Measurements from ENCODE around the gene ZNF778. TPM values are rescaled to one million over a fixed set of nuclear protein-coding genes. Genes with fewer than 3 reads are reported as not detected.
A peak's percentile ranks its signal among the peaks of the same experiment; 100 is the strongest.

ZNF778 gene
- polyA plus RNA-seq, 2 of the 4 experiments (the other 2 are of a cell fraction): 7.0 to 9.5 TPM

- 59% methylated on average over 11 of the region's 14 CpGs for WGBS (ENCODE audit: missing lambda C conversion rate)
- no peak for FAIRE-seq
- Histone ChIP-seq H3K4me2 (no peak overlapping the region), H3K4me3 (no peak overlapping the region), H3K4me1 (peaks cover 7% of the 10 kb centered on the region; the same call in 1 of the 3 replicates), H3K27ac (no peak overlapping the region), H3K9me3 (no peaks in the 10 kb centered on the region)
- ChIA-PET CTCF (no interaction called here), POLR2A (no interaction called here)
- no peak for ATAC-seq
- DNase-seq (ENCODE audit: low read depth in 1 of 2, low spot score in 1 of 2): no peak
- no peak for TF ChIP-seq RAD21 (conservative IDR thresholded peaks at IDR 0.05 in 1 of 2, IDR thresholded peaks at IDR 0.05 in 1 of 2)
- TF ChIP-seq RFX5 (IDR thresholded peaks at IDR 0.05): no peak
- no peak for TF ChIP-seq EHF (CRISPR knock-in tag; IDR thresholded peaks at IDR 0.05)
- no peak for TF ChIP-seq TFCP2L1 (CRISPR knock-in tag; IDR thresholded peaks at IDR 0.05)
- TF ChIP-seq NFE2L2 (conservative IDR thresholded peaks at IDR 0.05; ENCODE audit: low read length): no peak
- no peak for TF ChIP-seq SREBF2 (IDR thresholded peaks at IDR 0.05)
- TF ChIP-seq RNF2 (IDR thresholded peaks at IDR 0.05; ENCODE audit: borderline replicate concordance, low read depth): no peak
- TF ChIP-seq NPAS2 (CRISPR knock-in tag; IDR thresholded peaks at IDR 0.05; ENCODE audit: borderline replicate concordance): no peak
These were observed 28.0 kb upstream of the ZNF778 start for GRCh38 chr16:89189358-89190025.

- FAIRE-seq (no peak), ATAC-seq (peak in 1 of 2 experiments; percentile 10; a peak in 2 of 6 replicates), DNase-seq (ENCODE audit: low read depth in 1 of 2, low spot score in 1 of 2) (no peak)
- POLR2A ChIA-PET: no interaction called here
- peaks cover 7% of the 10 kb centered on the region; the same call in 1 of the 3 replicates for H3K4me1 ChIP-seq
- no peak for TF ChIP-seq SMC3 (IDR thresholded peaks at IDR 0.05)
- TF ChIP-seq EHMT2 (IDR thresholded peaks at IDR 0.05; ENCODE audit: low read depth): no peak
- TF ChIP-seq ZFP36 (IDR thresholded peaks at IDR 0.05; ENCODE audit: borderline replicate concordance, partially characterized antibody): no peak
- no peak for TF ChIP-seq HOXA7 (CRISPR knock-in tag; IDR thresholded peaks at IDR 0.05)
- no peak for TF ChIP-seq MAZ (IDR thresholded peaks at IDR 0.05; ENCODE audit: borderline replicate concordance, low read depth, low read length)
- no peak for TF ChIP-seq JUN (IDR thresholded peaks at IDR 0.05)
- TF ChIP-seq HDAC2 (IDR thresholded peaks at IDR 0.05): no peak
- no peak for TF ChIP-seq HOXB13 (CRISPR knock-in tag; IDR thresholded peaks at IDR 0.05; ENCODE audit: low read depth)
- no peak overlapping the region for H3K4me2 ChIP-seq
- WGBS (ENCODE audit: missing lambda C conversion rate): 54% methylated on average over 28 of the region's 28 CpGs
- no peak overlapping the region for H3K4me3 ChIP-seq
- no peaks in the 10 kb centered on the region for H3K9me3 ChIP-seq
- H3K27ac ChIP-seq: no peak overlapping the region
- CTCF ChIA-PET: interaction anchor here (0.7 kb wide), 1 partner anchor 11 kb away, joined by 3 read pairs; no protein-coding TSS in a partner anchor
These were observed 27.1 kb upstream of the ZNF778 start for GRCh38 chr16:89190150-89190958.

- ChIA-PET CTCF (interaction anchor here (0.7 kb wide), 1 partner anchor 12 kb away, joined by 3 read pairs; no protein-coding TSS in a partner anchor), POLR2A (no interaction called here)
- FAIRE-seq (no peak), ATAC-seq (no peak), DNase-seq (ENCODE audit: low read depth in 1 of 2, low spot score in 1 of 2) (no peak)
- WGBS (ENCODE audit: missing lambda C conversion rate): 89% methylated on average over 10 of the region's 44 CpGs
- Histone ChIP-seq H3K4me3 (no peak overlapping the region; the same call in 2 of the 3 replicates), H3K4me1 (peaks cover 7% of the 10 kb centered on the region; the same call in 1 of the 3 replicates), H3K4me2 (peak overlapping the region; percentile 99), H3K9me3 (no peaks in the 10 kb centered on the region), H3K27ac (peak overlapping the region in 1 of 2 experiments; percentile 71; a peak in 2 of 6 replicates)
- TF ChIP-seq NPAS2 (CRISPR knock-in tag; IDR thresholded peaks at IDR 0.05; ENCODE audit: borderline replicate concordance): no peak
- TF ChIP-seq E2F6 (IDR thresholded peaks at IDR 0.05; ENCODE audit: borderline replicate concordance, low read depth): no peak
- no peak for TF ChIP-seq RFX5 (IDR thresholded peaks at IDR 0.05)
- TF ChIP-seq KDM5A (IDR thresholded peaks at IDR 0.05): no peak
- TF ChIP-seq MAX (IDR thresholded peaks at IDR 0.05): no peak
- no peak for TF ChIP-seq TP53 (CRISPR knock-in tag; IDR thresholded peaks at IDR 0.05)
- TF ChIP-seq KDM1A (IDR thresholded peaks at IDR 0.05; ENCODE audit: low read depth): no peak
- no peak for TF ChIP-seq EP300 (IDR thresholded peaks at IDR 0.05)
- no peak for TF ChIP-seq ELK1 (IDR thresholded peaks at IDR 0.05; ENCODE audit: low read depth, low read length)
These were observed 26.2 kb upstream of the ZNF778 start for GRCh38 chr16:89191033-89191900.
